AG09309 (cell line): ENCODE results near the gene ELP4.

Source experiments
- DNase-seq: peaks from one replicate; pipeline ENCODE4 v3.0.0-alpha.2; 2010; ENCODE audit warnings: low read depth
- H3K4me3 ChIP-seq: 2 replicates; pipeline ENCODE4 v1.5.1; 2011; ENCODE audit warnings: mild to moderate bottlenecking, low read depth, low read length, moderate library complexity; ENCODE audit not compliant: control insufficient read depth
- TF ChIP-seq, protein P1 (sequence below): IDR thresholded peaks from 2 replicates; pipeline ENCODE4 v1.5.1; 2011; ENCODE audit warnings: mild to moderate bottlenecking, low read depth, low read length, inconsistent platforms; ENCODE audit not compliant: insufficient read depth, control insufficient read depth; ENCODE audit errors: missing control alignments

Gene ELP4

DNA sequence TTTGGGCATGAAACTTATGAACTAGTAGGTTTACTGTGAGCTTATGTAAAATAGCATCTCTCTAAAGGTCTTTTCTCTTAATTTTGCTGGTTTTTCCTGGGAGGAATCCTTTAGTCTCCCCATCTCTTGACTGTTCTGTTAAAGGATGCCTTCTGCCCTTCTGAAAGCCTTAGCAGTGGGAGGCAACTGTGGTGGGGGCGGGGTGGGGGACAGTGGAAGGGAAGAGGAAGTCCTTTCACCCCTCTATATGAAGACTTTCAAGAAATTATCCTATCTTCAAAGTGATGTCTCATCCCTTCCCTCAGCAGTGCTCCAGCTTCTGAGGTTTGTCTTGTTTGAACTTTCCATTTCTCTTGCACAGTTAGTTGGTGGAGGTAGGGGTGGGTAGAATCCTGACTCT is 73.1 kb downstream of the ELP4 start:
- TF ChIP-seq, protein P1, sequence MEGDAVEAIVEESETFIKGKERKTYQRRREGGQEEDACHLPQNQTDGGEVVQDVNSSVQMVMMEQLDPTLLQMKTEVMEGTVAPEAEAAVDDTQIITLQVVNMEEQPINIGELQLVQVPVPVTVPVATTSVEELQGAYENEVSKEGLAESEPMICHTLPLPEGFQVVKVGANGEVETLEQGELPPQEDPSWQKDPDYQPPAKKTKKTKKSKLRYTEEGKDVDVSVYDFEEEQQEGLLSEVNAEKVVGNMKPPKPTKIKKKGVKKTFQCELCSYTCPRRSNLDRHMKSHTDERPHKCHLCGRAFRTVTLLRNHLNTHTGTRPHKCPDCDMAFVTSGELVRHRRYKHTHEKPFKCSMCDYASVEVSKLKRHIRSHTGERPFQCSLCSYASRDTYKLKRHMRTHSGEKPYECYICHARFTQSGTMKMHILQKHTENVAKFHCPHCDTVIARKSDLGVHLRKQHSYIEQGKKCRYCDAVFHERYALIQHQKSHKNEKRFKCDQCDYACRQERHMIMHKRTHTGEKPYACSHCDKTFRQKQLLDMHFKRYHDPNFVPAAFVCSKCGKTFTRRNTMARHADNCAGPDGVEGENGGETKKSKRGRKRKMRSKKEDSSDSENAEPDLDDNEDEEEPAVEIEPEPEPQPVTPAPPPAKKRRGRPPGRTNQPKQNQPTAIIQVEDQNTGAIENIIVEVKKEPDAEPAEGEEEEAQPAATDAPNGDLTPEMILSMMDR, result no peak
- DNase-seq, result no peak
- H3K4me3 ChIP-seq, result no peak overlapping the region

DNA sequence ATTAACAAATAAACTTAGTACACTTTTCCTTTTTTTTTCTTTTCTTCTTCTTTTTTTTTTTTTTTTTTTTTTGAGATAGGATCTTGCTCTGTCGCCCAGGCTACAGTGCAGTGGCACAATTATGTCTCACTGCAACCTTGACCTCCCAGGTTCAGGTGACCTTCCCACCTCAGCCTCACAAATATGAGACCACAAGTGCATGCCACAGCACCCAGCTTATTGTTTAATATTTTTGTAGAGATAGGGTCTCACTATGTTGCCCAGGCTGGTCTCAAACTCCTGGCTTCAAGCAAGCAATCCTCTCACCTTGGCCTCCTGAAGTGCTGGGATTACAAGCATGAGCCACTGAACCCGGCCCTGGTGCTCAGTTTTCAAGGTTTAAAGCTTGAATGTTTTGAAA is 88.9 kb downstream of the ELP4 start:
- no peak overlapping the region for H3K4me3 ChIP-seq
- no peak for DNase-seq
- TF ChIP-seq, protein P1, result no peak

DNA sequence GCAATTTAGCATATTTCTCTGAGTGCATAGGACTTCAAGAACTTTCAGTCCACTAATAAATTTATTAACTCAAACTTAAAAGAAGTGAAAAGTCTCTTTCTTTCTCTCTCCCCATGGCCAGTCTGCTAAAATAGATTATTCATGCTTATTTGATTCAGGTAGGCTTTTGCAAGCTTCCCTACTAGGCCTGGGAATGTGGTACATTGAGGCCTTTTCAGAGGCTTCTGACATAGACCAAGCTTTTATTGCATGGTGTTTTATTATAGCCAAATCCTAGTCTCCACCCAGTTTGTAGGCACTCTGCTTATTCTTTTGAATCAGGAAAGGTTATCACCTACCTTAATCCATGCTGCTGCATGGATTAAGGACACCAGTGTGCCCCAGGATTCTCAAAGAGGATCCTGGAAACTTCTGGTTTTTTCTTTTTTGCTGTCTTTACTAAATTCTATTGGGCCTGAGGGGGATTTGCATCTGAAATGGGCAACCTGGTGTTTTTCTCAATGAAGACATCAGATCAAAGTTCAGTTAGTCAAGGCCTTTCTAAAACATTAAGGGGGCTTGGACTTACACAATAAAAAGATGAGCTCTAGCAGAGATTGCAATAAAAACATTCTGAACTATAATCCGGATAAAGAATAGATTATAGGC is 92.2 kb downstream of the ELP4 start:
- H3K4me3 ChIP-seq, result no peak overlapping the region
- TF ChIP-seq, protein P1, result no peak
- DNase-seq, result no peak

DNA sequence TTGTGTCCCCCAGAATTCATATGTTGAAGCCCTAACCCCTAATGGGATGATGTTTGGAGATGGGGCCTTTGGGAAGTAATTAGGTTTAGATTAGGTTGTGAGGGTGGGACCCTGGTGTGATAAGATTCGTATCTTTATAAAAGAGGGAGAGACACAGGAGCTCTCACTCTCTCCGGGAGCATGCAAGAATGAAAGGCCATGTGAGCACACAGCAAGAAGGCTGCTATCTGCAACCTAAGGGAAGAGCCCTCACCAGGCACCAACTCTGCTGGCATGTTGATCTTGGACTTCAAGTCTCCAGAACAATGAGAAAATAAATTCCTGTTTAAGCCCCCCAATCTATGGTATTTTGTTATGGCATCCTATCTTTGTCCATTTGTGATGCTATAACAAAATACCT is 97.3 kb downstream of the ELP4 start:
- TF ChIP-seq, protein P1, result no peak
- no peak for DNase-seq

DNA sequence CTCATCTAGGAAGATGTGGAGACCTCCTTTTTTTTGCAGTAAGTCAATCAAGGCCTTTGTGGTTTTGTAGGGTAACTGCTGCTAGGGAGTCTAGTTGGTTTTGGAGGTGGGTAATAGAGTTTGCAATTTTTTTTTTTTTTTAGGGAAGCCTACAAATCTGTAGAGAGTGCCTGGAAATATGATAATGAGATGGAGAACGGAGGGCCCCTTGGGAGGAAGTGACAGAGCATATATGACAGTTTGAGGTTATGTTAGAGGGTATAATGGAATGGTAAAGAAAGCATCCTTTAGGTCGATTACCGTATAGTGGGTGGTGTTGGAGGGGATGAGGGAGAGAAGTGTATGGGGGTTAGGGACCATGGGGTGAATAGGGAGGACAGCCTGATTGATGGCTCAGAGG is 98.3 kb downstream of the ELP4 start:
- H3K4me3 ChIP-seq, result no peak overlapping the region
- TF ChIP-seq, protein P1, result no peak
- no peak for DNase-seq

More for the DNA sequence above, 97.3 kb downstream of the ELP4 start:
- H3K4me3 ChIP-seq, result no peak overlapping the region

DNA sequence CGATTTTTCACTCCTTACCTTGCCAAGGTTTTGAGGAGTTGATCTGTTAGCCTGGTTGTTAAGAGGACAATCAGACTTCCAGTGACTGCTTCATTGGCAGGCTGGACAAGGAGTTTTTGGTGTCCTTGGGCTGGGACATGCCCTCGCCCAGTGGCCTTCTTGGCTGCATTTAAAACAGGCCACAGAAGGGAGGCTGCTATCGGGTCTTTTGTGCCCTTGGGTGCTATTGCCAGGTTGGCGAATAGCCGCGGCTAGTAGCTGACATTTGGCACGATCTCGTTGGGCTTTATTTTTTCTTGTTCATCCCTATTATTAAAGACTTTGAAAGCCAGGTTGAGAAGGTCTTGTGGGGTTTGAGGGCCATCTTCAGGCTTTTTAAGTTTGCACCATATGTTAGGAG is 99.4 kb downstream of the ELP4 start:
- DNase-seq, result no peak
- no peak overlapping the region for H3K4me3 ChIP-seq
- TF ChIP-seq, protein P1, result no peak
